ENCODE results near the gene TBATA.

The TBATA gene

GRCh38 chr10:70765794-70766594 lies 19.2 kb downstream of the TBATA start:
- TF ChIP-seq CTCF (IDR thresholded peaks at IDR 0.05), result no peak
- TF ChIP-seq ZFX (IDR thresholded peaks at IDR 0.05; ENCODE audit: borderline replicate concordance), result no peak
- no peak overlapping the region for H3K27ac ChIP-seq

DNA sequence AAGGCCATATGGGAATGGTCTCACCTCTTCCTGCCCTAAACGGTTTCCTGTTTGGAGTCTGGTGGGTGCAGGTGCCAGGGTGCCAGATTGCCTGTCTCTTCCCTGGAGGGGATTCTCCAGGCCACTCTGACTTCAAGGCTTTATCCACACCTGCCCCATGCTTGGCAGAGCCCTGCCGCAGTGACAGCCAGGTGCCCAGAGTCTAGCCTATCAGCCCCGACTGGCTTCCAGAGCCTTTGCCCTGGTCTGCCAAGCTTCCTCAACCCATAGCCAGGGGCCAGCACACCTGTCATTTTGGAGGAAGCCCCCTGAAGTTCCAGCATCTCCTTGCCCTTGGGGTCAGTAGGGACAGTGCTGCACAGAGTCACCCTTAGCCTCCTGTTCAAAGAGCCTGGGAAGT lies 21.6 kb downstream of the TBATA start:
- H3K27ac ChIP-seq, result no peak overlapping the region
- no peak for TF ChIP-seq ZFX (IDR thresholded peaks at IDR 0.05; ENCODE audit: borderline replicate concordance)

DNA sequence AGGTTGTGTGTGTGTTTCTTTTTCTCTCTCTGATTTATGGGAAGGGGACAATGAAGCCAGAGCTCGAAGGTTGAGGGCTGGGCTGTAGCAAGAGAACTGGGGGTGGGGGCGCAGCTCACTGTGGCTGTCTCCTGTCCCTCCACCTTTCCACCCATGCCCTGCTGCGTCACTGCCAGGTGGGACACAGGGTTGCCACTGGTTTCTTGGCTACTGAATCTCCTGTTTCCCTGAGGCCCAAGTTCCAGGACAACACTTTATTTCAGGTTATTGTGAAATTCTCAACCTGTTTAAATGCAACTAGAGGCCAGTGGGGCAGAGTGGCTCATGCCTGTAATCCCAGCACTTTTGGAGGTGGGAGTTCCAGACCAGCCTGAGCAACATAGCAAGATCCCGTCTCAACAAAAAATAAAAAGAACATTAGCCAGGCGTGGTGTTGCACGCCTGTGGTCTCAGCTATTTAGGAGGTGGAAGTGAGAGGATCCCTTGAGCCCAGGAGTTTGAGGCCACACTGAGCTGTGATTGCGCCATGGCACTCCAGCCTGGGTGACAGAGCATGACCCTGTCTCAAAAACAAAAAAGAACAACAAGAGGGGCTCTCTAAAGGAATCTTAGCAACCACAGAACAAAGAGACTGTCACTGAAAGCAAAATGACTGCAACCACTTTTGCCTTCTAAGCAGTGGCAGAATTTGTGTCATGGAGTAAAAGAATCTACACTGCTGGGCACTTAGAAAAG lies 22.6 kb downstream of the TBATA start:
- TF ChIP-seq CTCF (IDR thresholded peaks at IDR 0.05) (no peak), ZFX (IDR thresholded peaks at IDR 0.05; ENCODE audit: borderline replicate concordance) (no peak)
- H3K27ac ChIP-seq, result no peak overlapping the region

GRCh38 chr10:70761727-70762350 lies 23.3 kb downstream of the TBATA start:
- TF ChIP-seq ZFX (IDR thresholded peaks at IDR 0.05; ENCODE audit: borderline replicate concordance), result no peak
- no peak for TF ChIP-seq CTCF (IDR thresholded peaks at IDR 0.05)
- H3K27ac ChIP-seq, result no peak overlapping the region

GRCh38 chr10:70761031-70761601 lies 24.1 kb downstream of the TBATA start:
- TF ChIP-seq ZFX (IDR thresholded peaks at IDR 0.05; ENCODE audit: borderline replicate concordance) (no peak), CTCF (IDR thresholded peaks at IDR 0.05) (no peak)
- no peak overlapping the region for H3K27ac ChIP-seq

- H3K27ac ChIP-seq, result no peak overlapping the region
- TF ChIP-seq CTCF (IDR thresholded peaks at IDR 0.05) (no peak), ZFX (IDR thresholded peaks at IDR 0.05; ENCODE audit: borderline replicate concordance) (no peak)
These were observed 24.8 kb downstream of the TBATA start for GRCh38 chr10:70760271-70760787.

GRCh38 chr10:70759781-70760180 lies 25.4 kb downstream of the TBATA start:
- TF ChIP-seq CTCF (IDR thresholded peaks at IDR 0.05) (no peak), ZFX (IDR thresholded peaks at IDR 0.05; ENCODE audit: borderline replicate concordance) (no peak)

More at GRCh38 chr10:70759781-70760180, 25.4 kb downstream of the TBATA start:
- H3K27ac ChIP-seq, result no peak overlapping the region

Measured in 22Rv1 (cell line).